OCI-LY3 (cell line): ENCODE data around the gene MAGI1.

Source experiments
- H2AFZ ChIP-seq: fragments of 200-600, 300-600 bp; shearing (Covaris generic); 2 replicates; pipeline ENCODE4 v1.6.0; 2014; ENCODE audit warnings: antibody characterized with exemption, low read depth, low read length
- H3K27ac ChIP-seq: fragments of 200-600, 300-600 bp; sonication (generic); 2 replicates; pipeline ENCODE4 v1.5.1; 2014; ENCODE audit warnings: mild to moderate bottlenecking, low read length, moderate library complexity, mixed read lengths
- H3K27me3 ChIP-seq: fragments of 200-600, 300-600 bp; sonication (generic); 2 replicates; pipeline ENCODE4 v1.6.1; 2014; ENCODE audit warnings: low read depth, low read length, mixed read lengths
- H3K36me3 ChIP-seq: fragments of 200-600, 300-600 bp; sonication (generic); replicated peaks from 2 replicates; pipeline ENCODE3; 2014; ENCODE audit warnings: low read depth, low read length, mixed read lengths
- H3K4me1 ChIP-seq: fragments of 300-600, 200-600 bp; sonication (generic); 2 replicates; pipeline ENCODE4 v1.6.1; 2014; ENCODE audit warnings: low read length, mixed read lengths
- H3K4me2 ChIP-seq: fragments of 200-600, 300-600 bp; sonication (generic); 2 replicates; pipeline ENCODE4 v1.6.1; 2014; ENCODE audit warnings: low read length, mixed read lengths
- H3K4me3 ChIP-seq: fragments of 300-600, 200-600 bp; sonication (generic); 2 replicates; pipeline ENCODE4 v1.5.1; 2014; ENCODE audit warnings: antibody characterized with exemption, mild to moderate bottlenecking, low read length, moderate library complexity
- H3K79me2 ChIP-seq: fragments of 300-600, 200-600 bp; shearing (Covaris generic); 2 replicates; pipeline ENCODE4 v1.6.1; 2014; ENCODE audit warnings: mild to moderate bottlenecking, low read length, mixed read lengths
- H3K9ac ChIP-seq: fragments of 300-600, 200-600 bp; shearing (Covaris generic); 2 replicates; pipeline ENCODE4 v1.6.0; 2014; ENCODE audit warnings: mild to moderate bottlenecking, low read length, moderate library complexity
- H3K9me3 ChIP-seq: fragments of 200-600, 300-600 bp; shearing (Covaris generic); 2 replicates; pipeline ENCODE4 v1.6.1; 2014; ENCODE audit warnings: low read length, mixed read lengths; ENCODE audit not compliant: insufficient read depth
- H4K20me1 ChIP-seq: fragments of 200-600, 300-600 bp; sonication (generic); 2 replicates; pipeline ENCODE4 v1.6.1; 2016; ENCODE audit warnings: low read length, mixed read lengths; ENCODE audit not compliant: insufficient read depth
- EZH2phosphoT487 ChIP-seq: fragments of 200-600 bp; shearing (Covaris generic); IDR thresholded peaks from 2 replicates; pipeline ENCODE4 v1.6.1; 2018; ENCODE audit warnings: antibody characterized with exemption, mixed run types, low read depth
- TF ChIP-seq, protein P1 (sequence below): fragments of 200-600, 300-600 bp; sonication (generic); IDR thresholded peaks from 2 replicates; pipeline ENCODE4 v1.5.1; 2014; ENCODE audit warnings: antibody characterized with exemption, low read length, low read depth

MAGI1 gene

GRCh38 chr3:65992106-65992505 is 46.6 kb downstream of the MAGI1 start:
- no peak overlapping the region for H2AFZ ChIP-seq
- no peak overlapping the region for H3K4me3 ChIP-seq
- no peak overlapping the region for H3K9ac ChIP-seq
- peaks cover 4% of the 10 kb centered on the region; the same call in 1 of the 2 replicates for H3K27me3 ChIP-seq
- TF ChIP-seq, protein P1, sequence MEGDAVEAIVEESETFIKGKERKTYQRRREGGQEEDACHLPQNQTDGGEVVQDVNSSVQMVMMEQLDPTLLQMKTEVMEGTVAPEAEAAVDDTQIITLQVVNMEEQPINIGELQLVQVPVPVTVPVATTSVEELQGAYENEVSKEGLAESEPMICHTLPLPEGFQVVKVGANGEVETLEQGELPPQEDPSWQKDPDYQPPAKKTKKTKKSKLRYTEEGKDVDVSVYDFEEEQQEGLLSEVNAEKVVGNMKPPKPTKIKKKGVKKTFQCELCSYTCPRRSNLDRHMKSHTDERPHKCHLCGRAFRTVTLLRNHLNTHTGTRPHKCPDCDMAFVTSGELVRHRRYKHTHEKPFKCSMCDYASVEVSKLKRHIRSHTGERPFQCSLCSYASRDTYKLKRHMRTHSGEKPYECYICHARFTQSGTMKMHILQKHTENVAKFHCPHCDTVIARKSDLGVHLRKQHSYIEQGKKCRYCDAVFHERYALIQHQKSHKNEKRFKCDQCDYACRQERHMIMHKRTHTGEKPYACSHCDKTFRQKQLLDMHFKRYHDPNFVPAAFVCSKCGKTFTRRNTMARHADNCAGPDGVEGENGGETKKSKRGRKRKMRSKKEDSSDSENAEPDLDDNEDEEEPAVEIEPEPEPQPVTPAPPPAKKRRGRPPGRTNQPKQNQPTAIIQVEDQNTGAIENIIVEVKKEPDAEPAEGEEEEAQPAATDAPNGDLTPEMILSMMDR = no peak
- no peak for TF ChIP-seq EZH2phosphoT487
- no peaks in the 10 kb centered on the region for H4K20me1 ChIP-seq
- H3K4me1 ChIP-seq = no peaks in the 10 kb centered on the region
- H3K36me3 ChIP-seq = no peaks in the 10 kb centered on the region
- no peak overlapping the region for H3K27ac ChIP-seq
- H3K9me3 ChIP-seq = no peaks in the 10 kb centered on the region
- H3K4me2 ChIP-seq = no peak overlapping the region
- no peaks in the 10 kb centered on the region for H3K79me2 ChIP-seq

DNA sequence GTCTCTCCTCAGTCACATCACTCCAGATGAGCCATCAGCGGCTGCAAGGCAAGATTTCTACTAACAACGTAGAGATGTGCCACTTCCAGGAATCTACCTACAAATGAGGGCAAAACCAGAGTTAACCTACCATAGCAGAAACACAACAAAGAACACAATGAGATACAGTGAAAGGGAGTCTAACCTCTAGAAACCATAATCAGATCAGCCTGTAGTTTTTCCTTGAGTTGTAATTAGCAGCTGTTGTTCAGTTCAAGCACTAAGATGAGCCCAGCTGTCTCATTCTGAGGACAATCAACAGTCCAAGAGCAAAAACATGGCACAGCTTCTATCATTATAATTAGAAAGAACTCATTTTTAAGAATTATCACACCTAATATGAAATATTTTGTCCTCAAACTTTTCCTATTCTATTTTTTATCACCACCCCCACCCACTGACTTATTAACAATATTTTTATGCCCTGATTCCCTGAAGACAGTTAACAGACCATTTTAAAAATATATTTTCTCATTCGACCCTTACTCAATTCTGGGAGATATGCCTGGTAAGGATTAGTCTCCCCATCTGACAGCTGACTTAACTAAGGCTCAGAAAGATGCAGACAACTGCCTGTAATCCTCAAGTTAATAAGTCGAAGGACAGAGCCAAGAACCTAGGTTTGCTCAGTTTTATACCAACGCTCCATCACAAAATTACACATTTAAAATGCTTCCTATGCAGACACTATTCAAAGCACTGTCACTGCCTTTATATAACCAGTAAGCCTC is 50.1 kb downstream of the MAGI1 start:
- peaks cover 5% of the 10 kb centered on the region; the same call in 1 of the 2 replicates for H3K27me3 ChIP-seq
- H2AFZ ChIP-seq = no peak overlapping the region
- TF ChIP-seq, protein P1 = no peak
- TF ChIP-seq EZH2phosphoT487 = no peak
- no peak overlapping the region for H3K4me3 ChIP-seq
- no peaks in the 10 kb centered on the region for H3K79me2 ChIP-seq
- no peak overlapping the region for H3K4me2 ChIP-seq
- H3K9ac ChIP-seq = no peak overlapping the region
- H3K27ac ChIP-seq = no peak overlapping the region
- H4K20me1 ChIP-seq = no peaks in the 10 kb centered on the region
- no peaks in the 10 kb centered on the region for H3K9me3 ChIP-seq
- no peaks in the 10 kb centered on the region for H3K36me3 ChIP-seq
- H3K4me1 ChIP-seq = no peaks in the 10 kb centered on the region

DNA sequence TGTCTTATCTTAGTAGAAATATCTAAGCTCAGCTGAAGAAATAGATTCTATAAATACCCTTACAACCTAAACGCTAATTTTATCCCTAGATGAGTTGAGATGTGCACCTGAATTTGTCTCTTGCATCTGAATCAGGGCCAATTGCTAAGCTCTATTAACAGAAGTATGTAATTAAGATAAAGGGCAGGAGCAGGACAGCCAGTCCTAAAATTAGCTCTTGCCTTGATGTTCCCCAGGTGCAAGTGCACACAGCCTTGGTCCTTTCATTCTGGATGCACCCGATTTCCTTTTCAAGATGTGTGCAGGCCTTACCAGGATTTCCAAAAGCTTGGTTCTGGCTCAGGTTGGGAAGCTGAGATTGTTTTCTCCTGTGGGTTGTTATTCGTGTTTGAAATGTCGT is 52.4 kb downstream of the MAGI1 start:
- H3K4me3 ChIP-seq = no peak overlapping the region
- no peaks in the 10 kb centered on the region for H4K20me1 ChIP-seq
- H3K27me3 ChIP-seq = peaks cover 7% of the 10 kb centered on the region; the same call in 1 of the 2 replicates
- no peak overlapping the region for H3K9ac ChIP-seq
- no peaks in the 10 kb centered on the region for H3K4me1 ChIP-seq
- H2AFZ ChIP-seq = no peak overlapping the region
- no peaks in the 10 kb centered on the region for H3K36me3 ChIP-seq
- no peak for TF ChIP-seq EZH2phosphoT487
- TF ChIP-seq, protein P1 = no peak
- no peaks in the 10 kb centered on the region for H3K9me3 ChIP-seq
- H3K79me2 ChIP-seq = no peaks in the 10 kb centered on the region
- no peak overlapping the region for H3K4me2 ChIP-seq
- no peak overlapping the region for H3K27ac ChIP-seq

DNA sequence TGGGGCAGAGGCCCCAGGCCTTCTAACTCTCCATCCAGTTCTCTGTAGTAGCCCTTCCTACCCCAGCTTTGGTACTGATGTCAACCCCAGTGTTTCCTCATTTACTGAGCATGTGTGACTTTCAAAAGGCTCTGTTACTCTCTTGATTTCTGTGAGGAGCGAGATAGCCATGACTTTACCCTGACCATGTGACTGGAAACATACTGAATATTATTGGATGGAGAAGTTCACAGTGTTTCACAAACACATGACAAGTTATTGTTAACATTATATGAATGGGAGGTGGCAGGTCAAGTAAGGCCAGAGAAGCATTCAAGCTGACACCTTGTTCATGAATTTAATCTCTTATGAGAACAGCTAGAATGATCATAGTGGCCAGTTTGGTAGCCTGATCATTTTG is 53.7 kb downstream of the MAGI1 start:
- Histone ChIP-seq H3K4me3 (no peak overlapping the region), H3K79me2 (no peaks in the 10 kb centered on the region), H3K36me3 (no peaks in the 10 kb centered on the region), H3K27me3 (peaks cover 7% of the 10 kb centered on the region; the same call in 1 of the 2 replicates), H3K27ac (no peak overlapping the region), H3K4me1 (no peaks in the 10 kb centered on the region), H4K20me1 (no peaks in the 10 kb centered on the region), H2AFZ (no peak overlapping the region), H3K9ac (no peak overlapping the region), H3K9me3 (no peaks in the 10 kb centered on the region), H3K4me2 (no peak overlapping the region)
- TF ChIP-seq, protein P1 = no peak
- TF ChIP-seq EZH2phosphoT487 = no peak
